ENCODE results near the gene NUB1.

The NUB1 gene

DNA sequence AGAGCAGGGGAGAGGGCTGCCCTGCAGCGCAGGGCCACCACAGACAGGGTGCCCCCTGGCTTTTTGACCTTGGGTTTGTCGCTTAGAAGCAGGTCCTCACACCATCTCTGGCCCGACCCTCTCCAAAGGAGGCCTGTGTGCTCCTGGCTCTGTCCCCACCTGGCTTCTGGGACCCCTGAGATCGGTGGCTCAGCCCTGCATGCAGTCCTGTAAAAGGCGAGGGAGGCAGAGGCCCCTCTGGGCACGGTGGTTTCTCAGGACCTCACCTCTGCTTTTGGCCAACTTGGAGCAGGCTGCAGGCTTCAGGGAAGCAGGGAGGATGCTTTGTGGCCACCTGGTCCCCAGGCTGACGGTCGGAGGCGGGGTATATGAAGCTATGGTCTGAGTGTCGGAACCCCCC lies 46.8 kb downstream of the NUB1 start:
- Histone ChIP-seq H3K36me3 (ENCODE audit: insufficient read depth, low read length) (peaks cover 12% of the 10 kb centered on the region; the same call in 1 of the 2 replicates), H3K27ac (ENCODE audit: low read length) (no peak overlapping the region), H3K27me3 (ENCODE audit: insufficient read depth, low read length, poor library complexity) (no peaks in the 10 kb centered on the region), H3K4me1 (ENCODE audit: insufficient read depth, low read length) (no peaks in the 10 kb centered on the region), H3K9ac (ENCODE audit: low read depth, low read length) (no peak overlapping the region), H2AFZ (ENCODE audit: low read depth, low read length) (no peak overlapping the region), H3K9me3 (ENCODE audit: insufficient read depth, low read length, severe bottlenecking) (no peaks in the 10 kb centered on the region), H3K4me2 (ENCODE audit: insufficient read depth, low read length) (no peak overlapping the region), H3K79me2 (ENCODE audit: insufficient read depth, low read length) (no peaks in the 10 kb centered on the region), H3K4me3 (ENCODE audit: low read depth in 1 of 2, low read length in 2 of 2) (no peak overlapping the region), H4K20me1 (ENCODE audit: insufficient read depth, low read length) (no peaks in the 10 kb centered on the region)
- DNase-seq: no peak
- TF ChIP-seq, protein P1, sequence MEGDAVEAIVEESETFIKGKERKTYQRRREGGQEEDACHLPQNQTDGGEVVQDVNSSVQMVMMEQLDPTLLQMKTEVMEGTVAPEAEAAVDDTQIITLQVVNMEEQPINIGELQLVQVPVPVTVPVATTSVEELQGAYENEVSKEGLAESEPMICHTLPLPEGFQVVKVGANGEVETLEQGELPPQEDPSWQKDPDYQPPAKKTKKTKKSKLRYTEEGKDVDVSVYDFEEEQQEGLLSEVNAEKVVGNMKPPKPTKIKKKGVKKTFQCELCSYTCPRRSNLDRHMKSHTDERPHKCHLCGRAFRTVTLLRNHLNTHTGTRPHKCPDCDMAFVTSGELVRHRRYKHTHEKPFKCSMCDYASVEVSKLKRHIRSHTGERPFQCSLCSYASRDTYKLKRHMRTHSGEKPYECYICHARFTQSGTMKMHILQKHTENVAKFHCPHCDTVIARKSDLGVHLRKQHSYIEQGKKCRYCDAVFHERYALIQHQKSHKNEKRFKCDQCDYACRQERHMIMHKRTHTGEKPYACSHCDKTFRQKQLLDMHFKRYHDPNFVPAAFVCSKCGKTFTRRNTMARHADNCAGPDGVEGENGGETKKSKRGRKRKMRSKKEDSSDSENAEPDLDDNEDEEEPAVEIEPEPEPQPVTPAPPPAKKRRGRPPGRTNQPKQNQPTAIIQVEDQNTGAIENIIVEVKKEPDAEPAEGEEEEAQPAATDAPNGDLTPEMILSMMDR (IDR thresholded peaks at IDR 0.05; ENCODE audit: borderline replicate concordance, extremely low read depth, low read length, poor library complexity, severe bottlenecking): no peak
- TF ChIP-seq EZH2 (IDR thresholded peaks at IDR 0.05; ENCODE audit: borderline replicate concordance, low read depth, low read length, severe bottlenecking): no peak
- ATAC-seq (ENCODE audit: insufficient read depth, low read depth): no peak

DNA sequence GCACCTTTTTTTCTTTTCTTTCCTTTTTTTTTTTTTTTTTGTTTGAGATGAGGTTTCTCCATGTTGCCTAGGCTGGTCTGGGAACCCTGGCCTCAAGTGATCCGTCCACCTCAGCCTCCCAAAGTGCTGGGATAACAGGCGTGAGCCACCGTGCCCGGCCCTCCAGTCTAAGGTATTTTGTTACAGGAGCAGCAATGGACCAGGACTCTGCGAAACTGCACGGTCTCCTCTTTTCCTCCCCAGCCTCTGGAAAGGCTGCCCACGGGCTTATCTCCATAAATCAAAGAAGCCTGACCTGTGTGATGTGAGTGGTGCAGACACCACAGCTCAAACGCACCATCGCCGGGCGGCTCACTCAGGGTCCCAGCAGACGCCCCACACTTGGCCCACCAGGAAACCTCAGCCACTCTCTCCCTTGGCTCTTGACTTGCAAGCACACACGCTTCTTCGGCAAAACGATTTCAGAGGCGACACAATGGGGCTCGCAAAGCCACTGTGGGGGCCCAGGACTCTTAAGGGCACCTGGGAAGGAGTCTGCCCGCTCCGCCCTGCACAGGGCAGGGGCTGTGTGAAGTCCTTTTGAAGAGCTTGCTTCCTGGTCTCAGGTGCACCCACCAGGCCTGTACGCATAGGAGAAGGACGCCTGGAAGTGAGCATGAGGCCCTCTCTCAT lies 47.6 kb downstream of the NUB1 start:
- Histone ChIP-seq H3K4me1 (ENCODE audit: insufficient read depth, low read length) (no peaks in the 10 kb centered on the region), H3K9ac (ENCODE audit: low read depth, low read length) (no peak overlapping the region), H3K9me3 (ENCODE audit: insufficient read depth, low read length, severe bottlenecking) (no peaks in the 10 kb centered on the region), H2AFZ (ENCODE audit: low read depth, low read length) (no peak overlapping the region), H3K27ac (ENCODE audit: low read length) (no peak overlapping the region), H3K36me3 (ENCODE audit: insufficient read depth, low read length) (peaks cover 12% of the 10 kb centered on the region; the same call in 1 of the 2 replicates), H4K20me1 (ENCODE audit: insufficient read depth, low read length) (no peaks in the 10 kb centered on the region), H3K27me3 (ENCODE audit: insufficient read depth, low read length, poor library complexity) (no peaks in the 10 kb centered on the region), H3K4me3 (ENCODE audit: low read depth in 1 of 2, low read length in 2 of 2) (no peak overlapping the region), H3K79me2 (ENCODE audit: insufficient read depth, low read length) (no peaks in the 10 kb centered on the region), H3K4me2 (ENCODE audit: insufficient read depth, low read length) (no peak overlapping the region)
- ATAC-seq (ENCODE audit: insufficient read depth, low read depth) (no peak), DNase-seq (no peak)
- TF ChIP-seq, protein P1 (IDR thresholded peaks at IDR 0.05; ENCODE audit: borderline replicate concordance, extremely low read depth, low read length, poor library complexity, severe bottlenecking): no peak
- no peak for TF ChIP-seq EZH2 (IDR thresholded peaks at IDR 0.05; ENCODE audit: borderline replicate concordance, low read depth, low read length, severe bottlenecking)

DNA sequence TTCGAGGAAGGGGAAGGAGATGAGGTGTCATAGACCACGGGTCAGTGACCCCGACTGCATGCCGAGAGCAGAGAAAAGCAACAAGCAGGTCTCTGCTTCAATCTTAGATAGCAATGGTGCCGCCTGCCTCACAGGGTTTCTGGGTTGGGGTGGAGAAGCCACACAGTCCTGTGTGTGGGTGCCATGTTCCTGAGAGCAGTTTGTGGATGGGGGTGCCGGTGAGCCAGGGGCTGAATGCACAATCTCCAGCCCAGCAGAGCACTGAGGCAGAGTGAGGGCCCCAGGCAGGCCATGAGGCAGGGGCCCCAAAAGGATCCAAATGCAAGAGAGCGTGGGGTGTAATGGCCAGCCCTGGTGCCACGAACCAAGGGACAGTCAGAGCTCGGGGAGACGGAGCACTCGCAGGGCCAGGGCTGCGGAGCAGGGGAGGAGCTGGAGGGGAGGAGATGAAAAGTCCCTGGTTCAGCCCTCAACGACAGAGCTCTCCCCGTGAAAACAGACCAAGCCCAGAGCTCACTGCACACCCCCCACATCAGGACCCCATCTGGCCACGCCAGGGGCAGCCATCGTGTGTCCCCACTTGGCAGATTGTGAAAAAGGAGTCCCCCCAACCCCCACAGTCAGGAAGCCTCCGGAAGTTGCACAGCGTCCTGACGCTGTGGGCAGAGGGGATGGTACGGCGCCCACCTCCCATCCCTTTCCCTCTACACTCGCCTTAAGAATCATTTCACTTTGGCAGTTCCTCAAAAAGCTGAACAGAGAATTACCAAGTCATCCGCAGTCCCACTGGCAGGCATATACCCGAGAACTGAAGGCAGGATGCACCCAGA lies 48.4 kb downstream of the NUB1 start:
- TF ChIP-seq, protein P1 (IDR thresholded peaks at IDR 0.05; ENCODE audit: borderline replicate concordance, extremely low read depth, low read length, poor library complexity, severe bottlenecking): no peak
- no peak for TF ChIP-seq EZH2 (IDR thresholded peaks at IDR 0.05; ENCODE audit: borderline replicate concordance, low read depth, low read length, severe bottlenecking)

More for the DNA sequence above, 48.4 kb downstream of the NUB1 start:
- H3K27ac ChIP-seq (ENCODE audit: low read length): no peak overlapping the region
- H4K20me1 ChIP-seq (ENCODE audit: insufficient read depth, low read length): no peaks in the 10 kb centered on the region
- no peak overlapping the region for H2AFZ ChIP-seq (ENCODE audit: low read depth, low read length)
- no peak overlapping the region for H3K4me2 ChIP-seq (ENCODE audit: insufficient read depth, low read length)
- H3K27me3 ChIP-seq (ENCODE audit: insufficient read depth, low read length, poor library complexity): no peaks in the 10 kb centered on the region
- H3K9me3 ChIP-seq (ENCODE audit: insufficient read depth, low read length, severe bottlenecking): no peaks in the 10 kb centered on the region
- no peak for DNase-seq
- no peaks in the 10 kb centered on the region for H3K79me2 ChIP-seq (ENCODE audit: insufficient read depth, low read length)
- no peaks in the 10 kb centered on the region for H3K4me1 ChIP-seq (ENCODE audit: insufficient read depth, low read length)
- no peak for ATAC-seq (ENCODE audit: insufficient read depth, low read depth)
- no peak overlapping the region for H3K4me3 ChIP-seq (ENCODE audit: low read depth in 1 of 2, low read length in 2 of 2)
- H3K9ac ChIP-seq (ENCODE audit: low read depth, low read length): no peak overlapping the region
- H3K36me3 ChIP-seq (ENCODE audit: insufficient read depth, low read length): peaks cover 12% of the 10 kb centered on the region; the same call in 1 of the 2 replicates
